GM21528 (cell line): ENCODE data around the gene GTF2A1.
"Not testable (repeated sequence)": the region's sequence is repeated elsewhere in the genome, so short reads cannot be mapped to it uniquely, and the experiment has no call there.

Experiments used
- ATAC-seq: cut with Tn5 transposase; IDR thresholded peaks from one replicate; pipeline ENCODE4 v1.9.1; 2021; ENCODE audit warnings: mild to moderate bottlenecking, moderate library complexity; ENCODE audit not compliant: unreplicated experiment, low FRiP score

Gene GTF2A1

DNA sequence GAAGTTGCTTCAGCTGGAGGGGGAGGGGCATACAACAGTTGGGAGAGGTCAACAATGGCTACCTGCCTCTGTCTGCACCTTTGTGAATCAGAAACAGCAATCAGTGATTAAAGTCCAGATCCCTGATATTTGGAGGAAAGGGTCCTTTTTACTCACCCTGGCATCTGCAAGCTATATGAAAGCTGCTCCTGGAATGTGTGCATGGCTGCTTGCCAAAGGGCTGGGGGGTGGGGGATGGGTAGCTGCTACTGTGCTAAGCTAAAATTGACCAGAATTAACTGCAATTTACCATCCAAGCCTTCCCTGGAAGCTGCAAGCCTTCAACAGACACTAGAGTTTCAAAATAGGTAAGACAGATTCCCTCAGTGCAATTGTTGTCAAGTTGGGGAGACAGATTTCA, 13.5 kb upstream of the GTF2A1 start:
- ATAC-seq = no peak

DNA sequence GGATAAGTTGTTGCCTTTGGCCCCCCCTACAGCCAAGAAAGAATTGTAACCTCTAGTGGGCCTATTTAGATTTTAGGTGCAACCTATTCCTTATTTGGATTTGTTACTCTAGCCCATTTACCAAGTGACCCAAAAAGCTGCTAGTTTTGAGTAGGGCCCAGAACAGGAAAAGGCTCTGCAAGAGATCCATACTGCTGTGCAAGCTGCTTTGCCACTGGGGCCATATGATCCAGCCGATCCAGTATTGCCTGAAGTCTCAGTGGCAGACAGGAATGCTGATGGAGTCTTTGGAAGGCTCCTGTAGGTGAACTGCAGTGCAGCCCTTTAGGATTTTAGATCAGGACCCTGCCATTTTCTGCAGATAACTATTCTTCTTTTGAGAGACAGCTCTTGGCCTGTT, 12.9 kb upstream of the GTF2A1 start:
- no peak for ATAC-seq

DNA sequence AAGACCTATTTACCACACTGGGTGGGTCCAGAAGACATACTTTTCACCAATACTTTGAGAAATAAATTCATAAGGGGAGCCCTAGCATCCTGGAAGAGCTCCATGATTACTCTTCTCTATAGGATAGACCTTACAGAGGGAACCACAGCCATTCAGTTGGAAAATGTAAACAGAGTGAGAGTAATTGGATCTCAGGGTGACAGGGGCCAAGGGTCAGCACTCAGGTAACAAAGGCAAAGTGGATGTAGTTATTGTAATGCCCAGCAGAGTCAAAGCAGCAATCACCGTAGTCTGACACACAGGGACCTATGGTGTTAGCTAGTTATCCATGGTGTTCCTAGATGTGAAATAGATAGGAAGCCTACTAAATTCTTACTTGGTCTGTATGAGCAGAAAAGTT, 10.8 kb upstream of the GTF2A1 start:
- ATAC-seq = no peak

GRCh38 chr14:81224222-81224621, 3.5 kb upstream of the GTF2A1 start:
- ATAC-seq = no peak

DNA sequence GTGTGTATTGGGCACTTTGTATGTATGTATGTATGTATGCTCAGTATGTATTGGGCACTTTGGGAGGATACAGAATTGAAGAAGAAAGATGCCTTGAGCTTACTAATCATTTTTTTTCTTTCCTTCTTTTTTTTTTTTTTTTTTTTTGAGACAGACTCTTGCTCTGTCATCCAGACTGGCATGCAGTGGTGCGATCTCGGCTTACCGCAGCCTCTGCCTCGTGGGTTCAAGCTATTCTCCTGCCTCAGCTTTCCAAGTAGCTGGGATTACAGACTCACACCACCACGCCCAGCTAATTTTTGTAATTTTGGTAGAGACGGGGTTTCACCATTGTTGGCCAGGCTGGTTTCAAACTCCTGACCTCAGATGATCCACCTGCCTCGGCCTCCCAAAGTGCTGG, 3.0 kb upstream of the GTF2A1 start:
- not testable (repeated sequence) for ATAC-seq

DNA sequence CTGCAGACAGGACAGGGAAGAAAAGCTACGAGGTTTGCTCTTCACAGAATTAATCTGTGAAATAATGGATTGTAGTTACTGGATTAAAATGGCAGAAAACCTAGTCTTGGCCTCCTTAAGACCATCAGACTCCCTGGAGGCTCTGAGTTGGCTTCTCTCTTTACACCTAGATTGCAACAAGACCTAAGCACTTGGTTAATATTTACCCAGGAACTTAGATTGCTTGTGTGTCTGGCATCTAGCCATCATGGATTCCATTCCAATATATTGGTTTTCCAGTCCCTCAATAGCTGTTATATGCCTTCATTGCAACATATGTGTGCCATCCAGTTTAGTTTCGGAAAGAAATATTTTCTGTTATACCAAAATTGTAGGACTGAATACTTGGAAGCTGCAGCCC, 1.9 kb upstream of the GTF2A1 start:
- no peak for ATAC-seq

DNA sequence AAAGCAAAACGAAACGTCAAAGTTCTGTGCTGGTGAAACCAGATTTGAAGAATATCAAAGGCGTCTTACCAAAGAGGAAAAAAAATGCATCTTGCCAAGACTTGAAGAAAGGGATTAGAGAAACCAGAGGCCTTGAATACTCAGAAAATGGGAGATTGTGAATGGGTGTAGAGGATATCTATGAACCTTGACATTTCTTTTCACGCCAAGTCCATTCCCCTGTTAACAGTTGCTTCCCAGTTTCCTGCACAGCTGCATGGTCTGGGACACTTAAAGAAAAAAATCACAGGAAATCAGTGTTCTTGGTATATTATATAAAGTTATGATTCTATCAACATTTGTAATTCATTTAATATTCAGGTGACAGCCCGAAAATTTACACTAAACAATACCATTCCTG, 1.4 kb upstream of the GTF2A1 start:
- ATAC-seq = no peak

GRCh38 chr14:81221579-81222102, 882 bp upstream of the GTF2A1 start:
- no peak for ATAC-seq

DNA sequence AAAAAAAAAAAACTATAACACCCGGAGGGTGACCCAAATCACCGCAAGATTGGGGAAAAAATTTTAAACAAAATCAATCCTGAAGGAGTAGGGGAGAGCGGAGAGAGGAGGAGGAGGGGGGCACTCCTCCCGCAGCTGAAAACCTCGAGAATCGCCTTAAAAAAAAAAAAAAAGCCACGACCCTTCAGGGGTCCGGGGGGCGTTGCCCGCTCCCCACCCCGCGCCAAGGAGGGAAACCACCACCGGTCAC, 254 bp downstream of the GTF2A1 start:
- no peak for ATAC-seq

- no peak for ATAC-seq
These were observed 790 bp downstream of the GTF2A1 start for GRCh38 chr14:81219759-81220579.

- ATAC-seq = peak; percentile 66
These were observed 1.5 kb downstream of the GTF2A1 start for GRCh38 chr14:81219210-81219758.

- peak; percentile 62 for ATAC-seq
These were observed 8.9 kb downstream of the GTF2A1 start for GRCh38 chr14:81211844-81212243.

GRCh38 chr14:81209167-81209836, 11.5 kb downstream of the GTF2A1 start:
- ATAC-seq = no peak

DNA sequence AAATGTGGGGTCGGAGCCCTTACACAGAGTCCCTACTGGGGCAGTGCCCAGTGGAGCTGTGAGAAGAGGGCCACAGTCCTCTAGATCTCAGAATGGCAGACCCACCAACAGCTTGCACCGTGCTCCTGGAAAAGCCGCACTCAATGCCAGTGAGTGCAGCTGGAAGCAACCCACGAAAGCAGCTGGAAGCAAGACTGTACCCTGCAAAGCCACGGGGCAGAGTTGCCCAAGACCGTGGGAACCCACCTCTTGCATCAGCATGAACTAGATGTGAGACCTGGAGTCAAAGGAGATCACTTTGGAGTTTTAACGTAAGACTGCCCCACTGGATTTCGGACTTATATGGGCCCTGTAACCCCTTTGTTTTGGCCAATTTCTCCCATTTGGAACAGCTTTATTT, 12.3 kb downstream of the GTF2A1 start:
- ATAC-seq = no peak

- ATAC-seq = no peak
These were observed 14.6 kb downstream of the GTF2A1 start for GRCh38 chr14:81206115-81206514.

DNA sequence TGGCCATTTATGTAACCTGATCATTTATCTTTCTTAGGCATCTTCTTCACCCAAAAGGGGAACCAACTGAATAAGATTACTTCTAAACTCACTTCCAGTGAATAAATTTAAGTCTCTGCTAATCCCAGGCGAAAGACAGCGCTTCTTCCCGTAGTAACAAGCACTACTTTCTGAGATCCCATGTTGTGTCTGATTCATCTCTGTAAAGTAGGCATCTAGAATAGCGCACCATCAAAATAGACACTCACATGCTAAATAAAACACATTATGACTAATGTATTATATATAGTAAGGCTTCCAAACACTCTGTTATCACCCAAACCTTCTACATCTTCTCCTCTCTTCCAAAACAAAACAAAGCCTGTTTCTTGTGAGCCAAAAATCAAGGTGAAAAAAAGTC, 15.1 kb downstream of the GTF2A1 start:
- ATAC-seq = no peak

GRCh38 chr14:81200054-81200453, 20.7 kb downstream of the GTF2A1 start:
- no peak for ATAC-seq

DNA sequence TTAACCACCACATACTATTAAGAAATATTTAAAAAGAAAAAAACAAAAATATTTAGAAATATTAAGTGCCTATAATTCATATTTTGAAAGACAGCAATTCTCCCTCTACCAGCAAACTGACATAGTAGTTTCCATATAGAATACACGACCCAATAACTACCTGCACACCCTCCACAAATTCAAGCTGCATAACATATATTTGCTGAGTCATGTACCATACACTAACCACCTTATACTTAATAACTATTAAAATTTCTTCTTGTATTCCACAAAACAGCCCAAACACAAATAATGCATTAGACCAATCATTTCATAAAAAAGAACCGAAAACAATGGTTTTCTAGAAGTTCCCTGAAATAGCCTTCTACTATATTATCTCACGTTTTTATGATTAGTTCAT, 21.7 kb downstream of the GTF2A1 start:
- ATAC-seq = no peak

DNA sequence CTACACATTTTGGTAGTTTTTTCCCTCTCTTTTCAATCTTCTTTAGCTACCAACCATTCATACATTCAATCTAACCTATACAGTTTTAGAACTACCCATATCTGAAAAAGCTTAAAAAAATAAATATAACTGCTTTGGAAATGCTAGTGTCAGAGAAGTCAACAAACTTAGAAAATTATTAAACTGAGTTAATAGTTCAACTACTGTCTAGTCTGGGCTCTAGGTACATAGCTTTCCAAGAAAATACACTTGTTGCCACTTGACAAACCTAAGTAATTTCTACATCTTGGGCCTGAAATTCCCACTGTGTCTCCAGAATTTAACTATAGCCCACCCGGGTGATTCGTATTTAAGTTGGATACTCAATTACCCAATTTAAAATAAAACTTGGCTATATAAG, 22.1 kb downstream of the GTF2A1 start:
- no peak for ATAC-seq

DNA sequence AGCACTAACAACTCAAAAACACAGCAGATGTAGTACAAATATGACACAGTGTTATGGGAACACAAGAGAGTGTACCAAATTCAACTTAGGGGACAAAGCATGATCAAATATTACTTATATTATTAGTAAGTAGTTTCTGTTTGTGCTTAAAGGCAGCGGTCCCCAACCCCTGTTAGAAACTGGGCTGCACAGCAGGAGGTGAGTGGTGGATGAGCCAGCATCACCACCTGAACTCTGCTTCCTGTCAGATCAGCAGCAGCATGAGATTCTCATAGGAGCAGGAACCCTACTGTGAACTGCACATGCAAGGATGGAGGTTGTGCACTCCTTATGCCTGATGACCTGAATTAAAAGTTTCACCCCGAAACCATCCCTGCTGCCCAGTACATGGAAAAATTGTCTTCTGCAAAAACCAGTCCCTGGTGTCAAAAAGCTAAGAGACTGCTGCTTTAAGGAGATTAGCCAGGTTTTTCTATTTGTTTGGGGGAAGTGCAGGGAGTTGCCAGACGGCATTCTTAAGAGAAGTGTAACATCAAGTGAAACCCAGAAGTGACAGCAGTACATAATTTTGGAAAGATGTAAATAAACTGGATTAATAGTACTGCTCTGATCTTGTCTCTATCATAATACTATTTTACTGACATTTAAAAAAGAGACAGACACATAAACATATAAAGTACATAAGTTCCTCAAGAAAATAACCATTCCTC, 26.7 kb downstream of the GTF2A1 start:
- ATAC-seq = no peak

GRCh38 chr14:81192594-81192993, 28.2 kb downstream of the GTF2A1 start:
- ATAC-seq = no peak
